Measurements from ENCODE around the gene OSBPL10. TPM values are rescaled to one million over a fixed set of nuclear protein-coding genes. Genes with fewer than 3 reads are reported as not detected.

OSBPL10 gene
- total RNA-seq, 1 donor from 2014 or later: 52.7 TPM

GRCh38 chr3:31704591-31705179 lies 276.4 kb downstream of the OSBPL10 start:
- H3K9ac ChIP-seq (ENCODE audit: low read length): no peak overlapping the region
- no peak for TF ChIP-seq EZH2 (IDR thresholded peaks at IDR 0.05; ENCODE audit: insufficient read depth, low read length)
- TF ChIP-seq, protein P1, sequence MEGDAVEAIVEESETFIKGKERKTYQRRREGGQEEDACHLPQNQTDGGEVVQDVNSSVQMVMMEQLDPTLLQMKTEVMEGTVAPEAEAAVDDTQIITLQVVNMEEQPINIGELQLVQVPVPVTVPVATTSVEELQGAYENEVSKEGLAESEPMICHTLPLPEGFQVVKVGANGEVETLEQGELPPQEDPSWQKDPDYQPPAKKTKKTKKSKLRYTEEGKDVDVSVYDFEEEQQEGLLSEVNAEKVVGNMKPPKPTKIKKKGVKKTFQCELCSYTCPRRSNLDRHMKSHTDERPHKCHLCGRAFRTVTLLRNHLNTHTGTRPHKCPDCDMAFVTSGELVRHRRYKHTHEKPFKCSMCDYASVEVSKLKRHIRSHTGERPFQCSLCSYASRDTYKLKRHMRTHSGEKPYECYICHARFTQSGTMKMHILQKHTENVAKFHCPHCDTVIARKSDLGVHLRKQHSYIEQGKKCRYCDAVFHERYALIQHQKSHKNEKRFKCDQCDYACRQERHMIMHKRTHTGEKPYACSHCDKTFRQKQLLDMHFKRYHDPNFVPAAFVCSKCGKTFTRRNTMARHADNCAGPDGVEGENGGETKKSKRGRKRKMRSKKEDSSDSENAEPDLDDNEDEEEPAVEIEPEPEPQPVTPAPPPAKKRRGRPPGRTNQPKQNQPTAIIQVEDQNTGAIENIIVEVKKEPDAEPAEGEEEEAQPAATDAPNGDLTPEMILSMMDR (IDR thresholded peaks at IDR 0.05; ENCODE audit: insufficient read depth, low read depth, low read length): no peak
- no peak overlapping the region for H3K27ac Mint-ChIP-seq (ENCODE audit: unreplicated experiment)
- H3K4me2 ChIP-seq (ENCODE audit: low read length): peak overlapping the region; percentile 36
- no peaks in the 10 kb centered on the region for H3K36me3 ChIP-seq (ENCODE audit: insufficient read depth, low read length)
- no peaks in the 10 kb centered on the region for H3K27me3 ChIP-seq (ENCODE audit: insufficient read depth, low read length)
- peaks cover 24% of the 10 kb centered on the region for H3K4me1 Mint-ChIP-seq (ENCODE audit: low read depth, unreplicated experiment)
- H4K20me1 ChIP-seq (ENCODE audit: insufficient read depth, low read length): peaks cover 3% of the 10 kb centered on the region
- H3K36me3 Mint-ChIP-seq (ENCODE audit: low read depth, unreplicated experiment): peaks cover 25% of the 10 kb centered on the region
- no peaks in the 10 kb centered on the region for H3K27me3 Mint-ChIP-seq (ENCODE audit: low read depth, unreplicated experiment)
- no peaks in the 10 kb centered on the region for H3K4me1 ChIP-seq (ENCODE audit: insufficient read depth, low read length)
- no peak overlapping the region for H2AFZ ChIP-seq (ENCODE audit: low read depth, low read length)
- FAIRE-seq: no peak
- H3K4me3 Mint-ChIP-seq (ENCODE audit: unreplicated experiment): no peak overlapping the region
- no peaks in the 10 kb centered on the region for H3K9me3 ChIP-seq (ENCODE audit: insufficient read depth, low read depth, low read length)
- H3K9me3 Mint-ChIP-seq (ENCODE audit: unreplicated experiment): peaks cover 4% of the 10 kb centered on the region
- peak; percentile 51 for DNase-seq (ENCODE audit: low read depth)
- no peak overlapping the region for H3K4me3 ChIP-seq (ENCODE audit: insufficient read depth, low read depth, low read length)
- no peak overlapping the region for H3K27ac ChIP-seq (ENCODE audit: low read depth, low read length)
- H3K79me2 ChIP-seq (ENCODE audit: insufficient read depth, low read length): no peaks in the 10 kb centered on the region

DNA sequence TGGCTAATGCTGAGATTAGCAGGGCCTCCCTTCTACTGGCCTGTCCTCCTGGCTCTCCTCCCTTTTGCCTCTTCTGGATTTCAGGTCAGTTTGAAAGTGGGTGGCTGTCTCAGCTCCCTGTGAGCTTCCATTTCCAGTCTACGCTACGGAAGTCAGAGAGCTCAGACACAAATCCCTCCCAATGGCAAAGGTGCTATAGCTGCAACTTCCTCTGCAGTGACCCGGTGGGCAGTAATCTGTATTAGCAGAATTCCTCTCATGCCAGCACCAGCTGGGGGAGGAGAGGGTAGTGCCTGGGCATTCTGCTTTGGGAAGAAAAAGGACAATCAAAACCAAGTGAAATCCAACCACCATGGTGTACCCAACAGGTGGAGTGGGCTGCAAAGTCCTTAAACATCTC lies 276.9 kb downstream of the OSBPL10 start:
- Histone ChIP-seq H3K79me2 (ENCODE audit: insufficient read depth, low read length) (no peaks in the 10 kb centered on the region), H3K27me3 (ENCODE audit: insufficient read depth, low read length) (no peaks in the 10 kb centered on the region), H3K4me2 (ENCODE audit: low read length) (no peak overlapping the region), H3K4me1 (ENCODE audit: insufficient read depth, low read length) (no peaks in the 10 kb centered on the region), H3K9me3 (ENCODE audit: insufficient read depth, low read depth, low read length) (no peaks in the 10 kb centered on the region), H3K4me3 (ENCODE audit: insufficient read depth, low read depth, low read length) (no peak overlapping the region), H3K27ac (ENCODE audit: low read depth, low read length) (no peak overlapping the region), H4K20me1 (ENCODE audit: insufficient read depth, low read length) (peaks cover 3% of the 10 kb centered on the region), H2AFZ (ENCODE audit: low read depth, low read length) (no peak overlapping the region), H3K9ac (ENCODE audit: low read length) (no peak overlapping the region), H3K36me3 (ENCODE audit: insufficient read depth, low read length) (no peaks in the 10 kb centered on the region)
- Mint-ChIP-seq H3K27me3 (ENCODE audit: low read depth, unreplicated experiment) (no peaks in the 10 kb centered on the region), H3K4me1 (ENCODE audit: low read depth, unreplicated experiment) (peaks cover 24% of the 10 kb centered on the region), H3K4me3 (ENCODE audit: unreplicated experiment) (no peak overlapping the region), H3K9me3 (ENCODE audit: unreplicated experiment) (peaks cover 4% of the 10 kb centered on the region), H3K27ac (ENCODE audit: unreplicated experiment) (no peak overlapping the region), H3K36me3 (ENCODE audit: low read depth, unreplicated experiment) (peaks cover 28% of the 10 kb centered on the region)
- no peak for DNase-seq (ENCODE audit: low read depth)
- TF ChIP-seq, protein P1 (IDR thresholded peaks at IDR 0.05; ENCODE audit: insufficient read depth, low read depth, low read length): no peak
- no peak for TF ChIP-seq EZH2 (IDR thresholded peaks at IDR 0.05; ENCODE audit: insufficient read depth, low read length)
- no peak for FAIRE-seq

DNA sequence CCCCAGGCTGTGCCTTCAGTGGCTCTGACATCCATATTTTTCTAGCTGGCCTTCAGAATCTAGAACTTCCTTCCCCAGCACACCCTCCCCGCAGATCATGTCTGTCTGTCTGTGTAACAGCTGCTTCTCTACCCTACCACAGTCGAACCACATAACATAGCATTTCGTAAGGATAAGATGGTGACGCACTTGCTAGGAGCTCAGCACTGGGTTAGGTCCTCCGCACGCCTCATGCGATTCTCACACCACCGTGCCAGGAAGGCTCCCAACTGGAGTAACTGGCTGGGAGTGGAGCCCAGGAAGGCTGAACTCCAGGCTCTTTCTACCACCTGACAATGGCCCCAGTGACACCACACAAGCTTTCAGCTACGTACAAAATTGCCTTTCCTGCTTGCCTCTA lies 279.8 kb downstream of the OSBPL10 start:
- peaks cover 3% of the 10 kb centered on the region for H4K20me1 ChIP-seq (ENCODE audit: insufficient read depth, low read length)
- H3K9ac ChIP-seq (ENCODE audit: low read length): no peak overlapping the region
- no peaks in the 10 kb centered on the region for H3K4me1 ChIP-seq (ENCODE audit: insufficient read depth, low read length)
- no peaks in the 10 kb centered on the region for H3K9me3 Mint-ChIP-seq (ENCODE audit: unreplicated experiment)
- H3K36me3 ChIP-seq (ENCODE audit: insufficient read depth, low read length): no peaks in the 10 kb centered on the region
- FAIRE-seq (no peak), DNase-seq (ENCODE audit: low read depth) (no peak)
- peaks cover 24% of the 10 kb centered on the region for H3K4me1 Mint-ChIP-seq (ENCODE audit: low read depth, unreplicated experiment)
- no peaks in the 10 kb centered on the region for H3K79me2 ChIP-seq (ENCODE audit: insufficient read depth, low read length)
- H3K4me3 ChIP-seq (ENCODE audit: insufficient read depth, low read depth, low read length): no peak overlapping the region
- H3K27me3 Mint-ChIP-seq (ENCODE audit: low read depth, unreplicated experiment): no peaks in the 10 kb centered on the region
- no peak for TF ChIP-seq EZH2 (IDR thresholded peaks at IDR 0.05; ENCODE audit: insufficient read depth, low read length)
- TF ChIP-seq, protein P1 (IDR thresholded peaks at IDR 0.05; ENCODE audit: insufficient read depth, low read depth, low read length): no peak
- H3K9me3 ChIP-seq (ENCODE audit: insufficient read depth, low read depth, low read length): no peaks in the 10 kb centered on the region
- peaks cover 26% of the 10 kb centered on the region for H3K36me3 Mint-ChIP-seq (ENCODE audit: low read depth, unreplicated experiment)
- H3K4me2 ChIP-seq (ENCODE audit: low read length): no peak overlapping the region
- H3K27me3 ChIP-seq (ENCODE audit: insufficient read depth, low read length): no peaks in the 10 kb centered on the region
- no peak overlapping the region for H3K27ac Mint-ChIP-seq (ENCODE audit: unreplicated experiment)
- H3K27ac ChIP-seq (ENCODE audit: low read depth, low read length): no peak overlapping the region
- H3K4me3 Mint-ChIP-seq (ENCODE audit: unreplicated experiment): no peak overlapping the region
- no peak overlapping the region for H2AFZ ChIP-seq (ENCODE audit: low read depth, low read length)

All from astrocyte (in vitro differentiated cells and primary cell).